NCI-H1105 treated with DMSO at 0.1 percent for 48 hours (cell line): ENCODE measurements around the gene TTLL12.

Source experiments
- DNase-seq: peaks from one replicate; lab custom pipeline; 2025; lab: John Stamatoyannopoulos, UW

TTLL12 gene

DNA sequence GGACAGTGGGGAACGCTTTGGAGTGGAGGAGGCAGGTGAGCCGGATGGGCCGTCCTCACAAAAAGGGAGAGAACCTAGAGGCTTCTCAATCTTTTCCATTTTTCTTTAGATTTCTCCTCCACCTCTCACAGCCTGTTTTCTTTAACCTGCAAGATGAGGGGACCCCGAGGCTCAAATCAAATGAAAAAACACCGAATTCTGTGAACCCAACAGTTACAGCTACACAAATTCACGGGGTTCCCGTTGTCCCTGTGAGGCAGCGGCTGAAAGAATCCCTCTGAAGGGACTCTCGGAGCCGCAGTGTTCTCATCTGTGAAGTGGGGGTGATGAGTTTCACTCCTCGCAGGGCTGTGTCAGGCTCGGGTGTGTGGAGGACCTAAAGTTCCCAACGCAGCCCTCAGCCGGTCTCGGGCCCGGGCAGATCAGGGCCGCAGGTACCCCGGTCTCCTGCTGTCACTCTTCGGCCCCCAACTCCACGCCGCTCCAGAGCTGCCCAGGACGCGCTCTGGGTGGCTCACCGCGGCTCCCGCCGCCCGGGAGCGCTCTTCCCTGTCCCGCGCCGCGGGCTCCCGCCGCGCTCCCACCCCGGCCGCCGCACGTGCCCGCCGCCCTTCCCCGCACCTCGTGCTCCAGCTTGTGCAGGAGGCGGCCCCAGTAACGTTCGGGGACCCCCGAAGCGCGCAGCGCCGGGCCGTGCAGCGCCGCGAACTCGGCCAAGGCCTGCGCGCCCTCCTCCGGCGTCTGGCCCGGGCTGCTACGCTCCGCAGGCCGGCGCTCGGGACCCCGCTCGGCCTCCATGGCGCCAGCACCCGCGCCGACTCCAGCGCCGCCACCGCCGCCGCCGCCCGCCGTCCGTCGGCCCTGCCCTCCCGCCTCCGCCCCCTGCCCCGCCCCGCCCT lies at the start of gene TTLL12:
TSS of gene TTLL12 (minus strand) at position 863 of the 899 bp plus-strand sequence. CDS start at position 798, 65 bp downstream.
- peak; percentile 12 for DNase-seq

DNA sequence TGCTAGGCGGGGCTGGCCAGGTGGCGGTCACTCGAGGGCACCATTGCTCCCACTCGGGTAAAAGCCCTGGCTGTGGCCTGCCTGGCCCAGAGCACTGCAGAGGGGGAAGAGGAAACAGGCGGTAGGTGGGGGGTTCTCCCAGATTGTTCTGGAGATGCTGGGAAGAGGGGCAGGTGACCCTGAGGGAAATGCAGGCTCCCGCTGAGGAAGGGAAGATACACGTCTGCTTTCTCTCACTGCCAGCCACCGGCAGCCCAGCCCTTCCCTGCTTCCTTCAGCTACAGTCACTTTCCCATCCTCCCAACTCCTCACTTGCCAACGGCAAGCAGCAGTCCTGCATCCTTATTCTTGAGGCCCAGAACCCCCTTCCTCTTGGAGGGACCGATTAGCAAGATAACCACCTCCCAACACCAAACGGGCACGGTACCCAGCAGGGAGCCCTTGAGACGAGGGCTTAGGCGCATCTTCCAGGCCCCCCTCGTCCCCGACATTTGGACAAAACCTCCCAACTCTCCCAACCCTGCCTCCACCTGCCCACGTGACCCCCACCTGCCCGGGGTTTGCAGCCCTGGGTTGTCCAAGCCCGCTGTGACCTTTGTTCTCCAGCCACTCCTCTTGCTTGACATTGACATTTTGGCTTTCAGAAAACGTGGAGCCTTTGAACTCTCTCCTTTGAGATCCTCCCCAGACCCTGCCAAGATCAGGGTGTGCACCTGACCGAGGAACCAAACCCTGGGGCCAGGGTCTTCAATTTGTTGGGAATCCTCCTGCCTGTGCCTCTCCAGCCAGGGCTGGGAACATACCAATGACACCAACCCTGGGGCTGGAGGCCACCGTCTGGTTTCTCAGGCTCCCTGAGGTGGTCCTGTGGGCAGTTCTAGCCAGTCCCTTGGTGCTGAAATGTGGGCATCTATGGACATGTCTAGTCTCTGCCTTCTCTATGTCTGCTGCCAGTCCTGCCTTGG lies 48.8 kb upstream of the TTLL12 start:
- DNase-seq = no peak

DNA sequence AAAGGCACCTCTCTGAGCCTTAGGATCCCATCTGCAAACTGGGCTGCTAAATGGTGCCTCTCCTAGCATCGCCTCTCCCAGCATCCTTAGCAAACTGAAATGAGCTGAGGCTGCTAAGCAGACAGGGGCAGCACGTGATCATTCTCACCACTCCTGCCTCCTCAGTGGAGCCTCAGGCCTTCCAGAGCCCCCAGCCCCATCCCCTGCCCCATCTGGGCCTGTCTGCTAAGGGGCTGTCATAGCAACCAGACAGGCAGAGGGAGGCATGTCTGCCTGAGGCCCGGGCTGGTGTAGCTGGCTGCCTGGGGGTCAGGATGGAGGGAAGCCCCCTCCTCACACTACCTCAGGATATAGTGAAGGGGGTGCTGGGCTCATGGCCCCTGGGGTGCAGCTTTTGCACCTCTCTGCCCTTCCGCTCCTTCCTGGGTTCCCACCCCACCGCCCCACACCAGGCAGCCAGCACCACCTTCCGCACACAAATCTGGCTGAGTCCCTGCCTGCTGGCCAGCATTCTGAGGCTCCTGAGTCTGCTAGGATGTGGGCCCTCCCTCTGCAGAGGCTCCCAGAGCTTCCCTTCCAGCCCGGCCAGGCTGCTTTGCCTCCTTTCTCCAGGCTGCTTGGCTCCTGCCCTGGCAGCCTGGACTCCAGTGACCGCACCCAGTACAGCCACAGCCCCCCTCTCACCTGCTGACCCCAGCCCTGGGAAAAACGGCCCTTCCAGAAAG lies 47.5 kb upstream of the TTLL12 start:
- DNase-seq = no peak

DNA sequence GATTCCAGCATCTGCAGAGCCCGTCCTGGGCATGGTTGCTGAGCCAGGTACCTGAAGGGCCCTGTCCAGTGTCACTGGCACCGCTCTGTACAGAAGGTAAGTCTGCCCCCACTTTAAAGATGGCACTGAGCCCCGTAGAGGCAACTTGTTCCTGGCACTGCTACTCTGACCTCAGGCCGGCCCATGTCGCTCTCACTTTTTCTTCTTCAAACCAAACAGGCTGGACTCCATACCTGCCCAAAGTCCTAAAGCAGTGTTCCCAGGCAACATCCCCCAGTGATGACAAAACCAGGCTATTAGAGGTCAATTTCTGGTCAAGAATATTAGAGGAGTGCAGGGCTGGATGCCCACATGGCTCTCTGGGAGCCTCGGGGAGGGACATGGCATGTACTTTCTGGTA lies 46.6 kb upstream of the TTLL12 start:
- DNase-seq = no peak

DNA sequence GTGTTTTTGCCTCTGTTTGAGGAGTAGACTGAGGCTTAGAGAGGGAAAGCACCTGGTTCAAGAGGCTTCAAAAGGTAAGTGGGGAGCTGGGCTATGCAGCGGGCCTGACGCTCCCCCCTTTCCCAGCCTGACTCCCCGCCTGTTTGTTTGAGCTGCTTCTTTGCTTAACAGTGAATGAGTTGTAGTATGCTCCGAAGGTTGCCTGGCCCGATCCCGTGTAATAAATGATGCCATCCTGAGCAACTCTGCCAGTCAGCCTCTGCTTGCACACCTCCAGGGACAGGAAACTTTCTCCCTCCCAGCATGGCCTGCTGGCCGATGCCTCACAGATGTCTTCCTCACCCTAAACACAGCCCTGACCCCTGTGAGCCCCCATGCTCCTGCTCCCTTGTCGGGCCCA lies 45.5 kb upstream of the TTLL12 start:
- no peak for DNase-seq

DNA sequence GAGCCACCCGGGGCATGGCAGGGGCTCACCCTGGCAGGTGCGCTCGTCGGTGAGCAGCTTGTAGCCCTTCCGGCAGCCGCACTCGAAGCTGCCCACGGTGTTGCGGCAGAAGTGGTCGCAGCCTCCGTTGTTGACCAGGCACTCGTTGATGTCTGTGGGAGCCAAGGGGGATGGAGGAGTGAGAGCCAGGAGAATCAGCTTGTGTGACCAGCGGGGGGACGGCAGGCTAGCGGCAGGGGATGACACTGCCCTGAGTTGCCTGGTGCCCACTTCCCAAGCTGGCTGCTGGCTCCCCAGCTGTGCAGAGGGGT lies 44.7 kb upstream of the TTLL12 start:
- DNase-seq = no peak

DNA sequence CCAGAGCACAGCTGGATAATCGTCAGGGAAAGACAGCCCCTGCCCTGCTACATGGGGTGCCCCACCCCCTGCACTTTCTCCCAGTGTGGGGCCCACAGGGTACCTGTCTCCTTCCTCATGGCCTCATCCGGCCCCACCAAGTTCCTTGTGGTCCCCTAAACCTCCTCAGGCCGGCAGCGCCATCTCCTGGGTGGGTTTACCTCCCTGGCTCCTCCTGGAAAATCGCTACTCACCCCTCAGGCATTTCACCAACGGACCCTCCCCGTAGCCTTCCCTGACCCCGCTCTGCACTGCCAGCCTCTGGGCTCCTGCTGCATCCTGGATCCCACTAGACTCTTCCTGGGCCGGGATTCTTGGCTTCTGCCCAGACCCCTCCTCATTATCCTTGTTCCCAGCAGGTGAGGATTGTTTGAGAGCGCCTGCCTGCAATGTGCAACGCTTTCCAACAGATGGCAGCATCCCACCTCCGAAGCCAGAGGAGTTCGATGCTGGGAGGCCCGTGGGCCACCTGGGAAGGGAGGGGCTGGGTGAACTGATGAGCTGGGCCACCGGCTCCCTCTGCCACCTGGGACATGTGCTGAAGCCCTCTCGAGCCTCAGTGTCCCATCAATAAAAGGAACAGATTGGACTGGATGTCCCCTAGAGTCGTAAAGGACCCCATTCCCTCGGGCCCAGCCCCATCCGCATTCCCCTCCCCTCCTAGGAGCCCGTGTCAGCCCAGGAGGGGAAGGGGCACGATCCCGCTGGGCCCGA lies 44.2 kb upstream of the TTLL12 start:
- peak; percentile 71 for DNase-seq

DNA sequence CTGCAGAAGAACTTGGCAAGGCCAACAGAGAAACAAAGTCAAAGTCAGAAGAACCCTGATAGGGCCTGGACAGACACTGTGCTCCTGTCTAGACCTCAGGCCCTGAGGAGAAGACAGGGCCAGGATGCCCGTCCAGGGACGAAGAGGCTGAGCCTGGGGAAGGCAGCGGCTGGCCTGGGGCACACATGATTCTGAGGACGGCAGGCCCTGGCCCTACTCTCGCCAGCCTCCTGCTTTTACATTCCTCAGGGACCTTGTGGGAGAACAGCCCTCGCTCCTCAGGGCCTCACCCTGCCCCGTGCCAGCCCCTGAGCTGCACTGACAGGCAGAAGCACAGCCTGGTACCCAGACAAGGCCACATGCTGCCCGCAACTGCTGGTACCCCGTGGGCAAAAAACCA lies 43.6 kb upstream of the TTLL12 start:
- no peak for DNase-seq

DNA sequence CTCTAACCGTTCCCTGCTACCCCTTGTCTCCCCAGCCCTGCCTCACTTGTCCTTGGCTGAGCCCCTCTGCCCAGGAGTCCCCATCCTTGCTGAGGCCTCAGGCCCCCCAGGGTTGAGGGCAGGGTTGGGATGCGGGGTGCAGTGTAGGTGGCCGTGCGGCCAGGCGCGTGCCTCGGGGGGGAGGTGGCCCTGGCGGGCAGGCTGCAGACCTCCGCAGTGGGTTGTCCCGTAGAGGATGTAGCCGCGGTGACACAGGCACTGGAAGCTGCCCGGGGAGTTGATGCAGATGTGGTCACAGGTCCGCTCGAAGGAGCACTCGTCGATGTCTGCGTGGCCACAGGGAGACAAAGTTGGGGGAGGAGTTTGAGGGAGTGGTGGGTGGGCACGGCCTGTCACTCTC lies 41.9 kb upstream of the TTLL12 start:
- DNase-seq = no peak

DNA sequence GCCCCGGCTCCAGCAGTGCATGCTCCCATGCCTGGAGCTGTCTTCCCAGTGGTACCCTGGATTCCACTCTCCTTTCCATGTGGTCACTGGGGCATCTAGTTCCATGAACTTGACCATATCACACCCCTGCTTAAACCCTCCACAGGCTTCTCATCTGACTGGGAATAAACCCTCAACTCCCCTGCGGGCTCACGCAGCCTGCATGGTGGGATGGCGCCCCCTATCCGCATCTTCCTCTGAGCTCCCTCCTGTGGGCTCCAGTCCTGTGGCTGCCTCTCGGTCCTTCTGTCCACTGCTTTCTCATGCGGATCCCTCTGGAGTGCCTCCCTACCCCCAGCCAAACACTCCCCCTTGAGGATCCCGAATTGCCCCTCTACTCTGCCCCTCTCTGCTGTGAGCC lies 41.4 kb upstream of the TTLL12 start:
- DNase-seq = no peak

DNA sequence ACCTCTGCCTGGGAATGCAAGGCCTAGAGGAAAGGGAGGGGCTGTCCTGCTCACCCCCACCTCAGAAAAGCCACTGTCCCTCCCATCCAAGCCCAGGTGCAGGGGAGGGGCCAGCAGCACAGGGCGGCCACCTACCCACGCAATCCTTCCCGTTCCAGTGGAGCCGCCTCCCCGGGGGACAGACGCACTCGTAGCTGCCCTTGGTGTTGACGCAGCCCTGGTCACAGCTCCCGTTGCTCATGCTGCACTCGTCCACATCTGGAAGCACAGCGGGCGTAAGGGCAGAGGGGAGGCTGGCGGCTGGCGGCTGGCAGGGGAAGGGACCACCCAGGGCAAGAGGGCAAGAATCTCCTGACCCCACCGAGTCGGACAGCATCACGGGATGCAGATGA lies 40.3 kb upstream of the TTLL12 start:
- no peak for DNase-seq

DNA sequence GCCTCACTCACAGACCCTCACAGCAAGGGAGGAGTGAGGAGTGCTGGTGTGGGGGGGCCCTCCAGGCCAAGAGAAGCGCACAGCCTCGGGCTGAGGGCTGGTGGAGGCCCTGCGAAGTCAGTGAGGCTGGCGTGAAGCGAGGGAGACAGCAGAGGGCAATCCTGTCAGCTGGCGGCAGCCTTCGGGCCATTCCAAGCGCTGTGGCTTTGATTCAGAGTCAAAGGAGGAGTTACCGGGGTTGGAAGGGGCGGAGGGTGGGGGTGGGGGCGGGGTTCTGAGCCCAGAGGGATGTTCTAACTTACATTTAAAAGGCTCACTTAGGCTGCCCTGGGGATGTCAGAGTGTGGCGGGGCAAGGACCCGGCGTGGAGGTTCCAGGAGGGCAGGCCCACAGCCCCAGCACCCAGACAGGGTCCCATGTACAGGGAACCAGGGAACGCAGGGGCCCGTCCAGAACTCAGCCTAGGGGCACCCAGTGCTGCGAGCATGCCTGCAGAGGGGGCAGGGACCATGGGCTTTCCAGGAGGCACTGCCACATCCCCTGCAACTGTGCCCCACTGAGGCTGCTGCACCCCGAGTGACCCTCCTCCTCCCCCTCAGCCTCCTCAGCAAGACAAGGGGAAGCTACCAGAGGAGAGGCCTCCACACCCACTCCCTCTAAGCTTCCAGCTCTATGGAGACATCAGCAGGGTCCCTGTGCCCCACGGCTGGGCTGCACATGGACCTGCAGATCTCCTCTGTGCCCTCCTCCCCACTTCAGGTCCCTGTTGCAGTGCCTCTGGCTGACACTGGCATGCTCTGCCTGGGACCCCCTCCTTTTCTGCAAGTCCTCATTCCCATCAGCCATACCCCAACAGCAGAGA lies 39.7 kb upstream of the TTLL12 start:
- no peak for DNase-seq

DNA sequence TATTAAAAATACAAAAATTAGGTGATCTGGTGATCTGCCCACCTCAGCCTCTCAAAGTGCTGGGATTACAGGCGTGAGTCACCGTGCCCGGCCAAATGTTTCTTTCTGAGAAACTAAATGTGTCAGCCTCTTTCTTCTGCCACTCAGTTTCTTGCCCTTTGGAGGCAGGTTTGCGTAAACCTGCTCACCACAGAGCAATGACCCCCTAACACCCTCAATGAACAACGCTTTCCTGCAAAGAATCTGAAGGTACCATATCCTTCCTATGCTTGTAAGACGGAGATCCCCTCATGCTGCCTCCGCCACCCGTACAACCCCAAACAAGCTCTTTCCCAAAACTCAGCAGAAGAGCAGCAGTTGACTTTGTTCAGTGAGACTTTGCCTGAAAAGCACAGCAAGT lies 38.7 kb upstream of the TTLL12 start:
- DNase-seq = no peak

DNA sequence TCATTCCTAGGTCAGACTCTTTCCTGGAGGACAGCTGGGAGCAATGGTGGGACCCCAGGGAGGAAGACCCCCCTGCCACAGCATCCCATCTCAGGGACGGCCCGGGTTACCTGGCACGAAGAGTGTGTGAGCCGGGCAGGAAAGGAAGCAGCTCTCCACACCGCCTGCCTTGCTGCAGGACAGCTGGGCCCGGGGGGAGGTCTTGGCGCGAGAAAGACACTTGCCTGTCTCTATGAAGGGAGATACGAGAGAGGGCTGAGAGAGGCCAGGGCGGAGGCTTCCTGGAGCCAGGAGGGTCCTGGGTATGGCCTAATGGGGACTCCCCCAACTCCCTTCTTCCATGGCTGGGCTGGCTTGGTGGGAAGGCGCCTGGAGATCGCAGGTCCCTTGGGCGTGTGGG lies 36.1 kb upstream of the TTLL12 start:
- DNase-seq = no peak

DNA sequence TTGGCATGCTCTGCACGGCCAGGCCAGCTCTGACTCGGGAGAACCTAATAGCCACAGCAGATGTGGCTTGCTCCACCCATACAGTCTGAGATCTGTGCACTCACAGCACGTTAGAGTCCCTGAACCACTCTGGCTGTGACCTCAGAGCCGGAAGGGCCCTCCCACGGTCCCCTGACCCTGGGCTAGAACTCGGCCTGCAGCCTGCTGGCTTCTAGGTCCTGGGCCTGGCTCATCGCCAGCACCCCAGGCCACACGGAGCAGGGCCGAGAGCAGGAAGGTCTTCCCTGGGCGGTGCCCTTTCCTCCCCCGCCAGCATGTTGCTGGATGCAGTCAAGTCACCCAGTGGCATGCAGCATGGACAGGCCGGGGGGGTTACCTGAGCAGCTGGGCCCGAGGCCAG lies 35.3 kb upstream of the TTLL12 start:
- no peak for DNase-seq

DNA sequence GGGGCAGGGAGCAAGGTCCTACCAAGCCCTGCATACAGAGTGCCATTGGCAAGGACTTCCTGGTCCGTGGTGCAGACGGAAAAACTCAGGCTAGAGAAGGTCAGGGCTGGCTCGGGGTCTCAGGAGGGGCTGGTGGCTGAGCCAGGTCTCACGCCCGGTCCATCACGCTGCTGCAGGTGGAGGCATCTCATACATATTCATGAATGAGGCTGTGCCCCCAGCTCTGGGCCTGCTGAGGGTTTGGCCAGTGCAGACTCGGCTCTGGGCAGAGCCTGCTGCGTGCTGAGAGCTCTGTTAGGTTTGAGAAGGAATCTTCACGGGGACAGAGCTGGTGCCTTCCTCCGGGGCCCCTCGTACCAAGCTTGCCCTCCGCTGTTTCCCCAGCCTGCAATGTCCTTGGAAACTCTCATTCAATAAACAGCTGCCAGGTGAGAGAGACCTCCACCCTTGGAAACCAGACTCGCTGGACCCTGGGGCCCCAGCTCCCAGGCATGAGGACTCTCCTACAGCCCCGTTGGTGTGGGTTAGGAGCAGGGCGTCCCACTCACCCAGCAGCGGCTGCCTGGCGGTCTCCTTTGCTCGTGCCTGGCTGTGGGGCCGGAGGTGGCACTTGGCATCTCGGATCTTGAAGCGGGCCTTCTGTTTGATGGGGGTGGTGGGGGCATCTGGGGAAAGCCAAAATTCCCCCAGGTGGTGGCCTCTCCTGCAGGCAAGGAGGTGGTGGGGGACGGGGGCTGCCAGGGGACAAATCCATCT lies 33.9 kb upstream of the TTLL12 start:
- no peak for DNase-seq

DNA sequence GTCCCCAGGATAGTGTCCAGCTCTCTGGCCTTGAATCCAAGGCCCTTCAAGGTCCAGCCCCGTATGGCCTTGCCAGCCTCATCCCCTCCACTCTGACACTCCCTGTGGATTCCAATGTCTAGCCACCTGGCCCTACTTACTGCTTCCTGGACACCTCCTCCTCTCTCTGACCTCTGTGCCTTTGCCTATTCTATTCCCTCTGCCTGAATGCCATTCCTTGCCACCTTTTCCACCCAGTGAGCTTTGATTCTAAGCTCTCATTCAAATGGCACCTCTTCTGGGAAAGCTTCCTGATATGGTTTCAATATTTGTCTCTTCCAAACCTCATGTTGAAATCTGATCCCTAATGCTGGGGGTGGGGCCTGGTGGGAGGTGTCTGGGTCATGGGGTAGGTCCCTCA lies 31.9 kb upstream of the TTLL12 start:
- no peak for DNase-seq

DNA sequence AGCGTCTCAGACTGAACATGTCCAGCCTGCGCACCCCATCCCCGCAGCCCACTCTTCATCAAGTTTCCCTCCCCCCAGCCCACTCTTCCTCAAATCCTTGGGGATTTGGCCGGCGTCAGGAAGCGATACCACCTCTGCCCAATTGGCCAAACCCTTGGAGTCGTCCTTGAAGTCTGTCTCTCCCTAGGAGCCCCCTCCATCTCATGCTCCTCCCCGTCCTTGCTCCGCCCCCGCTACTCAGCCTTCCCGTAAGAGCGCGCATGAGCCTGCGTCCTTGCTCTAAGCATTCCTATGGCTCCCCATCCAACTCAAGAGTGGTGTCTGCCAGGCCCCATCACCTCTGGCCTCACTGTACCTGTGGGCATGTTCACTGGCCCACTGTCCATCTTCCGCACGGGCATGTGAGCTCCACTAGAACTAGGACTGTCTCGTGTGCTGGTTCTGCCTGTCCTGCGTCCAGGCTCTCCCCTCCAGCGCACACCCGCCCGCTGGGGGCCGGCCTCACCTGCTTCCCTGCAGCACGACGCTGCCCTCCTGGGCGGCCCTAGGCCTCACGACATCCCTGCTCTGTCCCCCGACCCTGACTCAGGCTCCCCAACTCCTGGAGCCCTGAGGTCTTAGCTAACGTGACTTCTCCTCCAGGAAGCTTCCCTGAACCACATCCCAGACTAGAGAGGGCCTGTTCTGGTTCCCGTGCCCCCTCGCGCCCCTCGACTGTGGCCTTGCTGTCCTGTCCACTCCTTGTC lies 30.5 kb upstream of the TTLL12 start:
- DNase-seq = no peak

DNA sequence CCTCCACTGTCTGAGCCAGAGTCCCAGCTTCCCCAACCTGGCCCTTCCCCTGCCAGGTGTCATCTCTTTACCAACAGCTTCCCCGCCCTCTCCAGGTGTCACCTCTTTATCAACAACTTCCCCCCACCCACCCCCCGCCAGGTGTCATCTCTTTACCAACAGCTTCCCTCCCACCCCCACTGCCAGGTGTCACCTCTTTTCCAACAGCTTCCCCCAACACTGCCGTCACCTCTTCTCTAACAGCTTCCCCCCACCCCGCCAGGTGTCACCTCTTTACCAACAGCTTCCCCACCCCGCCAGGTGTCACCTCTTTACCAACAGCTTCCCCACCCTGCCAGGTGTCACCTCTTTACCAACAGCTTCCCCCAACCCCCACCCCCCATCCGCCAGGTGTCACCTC lies 29.8 kb upstream of the TTLL12 start:
- DNase-seq = no peak
